MM.1S (cell line): ENCODE results near the gene TM9SF4.

Source experiments
- DNase-seq: peaks from one replicate; pipeline ENCODE4 v3.0.0-alpha.2; 2015
- H2AFZ ChIP-seq: fragments of 300-600 bp; sonication (generic); 2 replicates; pipeline ENCODE4 v1.6.0; 2016; ENCODE audit warnings: antibody characterized with exemption, low read length
- H3F3A ChIP-seq: fragments of 300-600 bp; sonication (generic); 2 replicates; pipeline ENCODE4 v1.6.1; 2016; ENCODE audit warnings: mild to moderate bottlenecking, antibody characterized with exemption, low read length, moderate library complexity, mixed read lengths; ENCODE audit not compliant: insufficient read depth
- H3K27ac ChIP-seq: fragments of 300-600 bp; sonication (generic); 2 replicates; pipeline ENCODE4 v1.5.1; 2016; ENCODE audit warnings: mild to moderate bottlenecking, low read length
- H3K27me3 ChIP-seq: fragments of 300-600 bp; sonication (generic); replicated peaks from 2 replicates; pipeline ENCODE4 v1.6.0; 2016; ENCODE audit warnings: low read length; ENCODE audit not compliant: insufficient read depth
- H3K36me3 ChIP-seq: fragments of 300-600 bp; sonication (generic); replicated peaks from 2 replicates; pipeline ENCODE4 v1.6.1; 2016; ENCODE audit warnings: mild to moderate bottlenecking, low read length, mixed read lengths; ENCODE audit not compliant: insufficient read depth
- H3K4me1 ChIP-seq: fragments of 300-600 bp; sonication (generic); 2 replicates; pipeline ENCODE4 v1.6.1; 2016; ENCODE audit warnings: low read length, mixed read lengths
- H3K4me2 ChIP-seq: fragments of 300-600 bp; sonication (generic); 2 replicates; pipeline ENCODE4 v1.6.0; 2016; ENCODE audit warnings: low read depth, low read length
- H3K4me3 ChIP-seq: fragments of 300-600 bp; sonication (generic); 2 replicates; pipeline ENCODE4 v1.5.1; 2016; ENCODE audit warnings: low read length, mixed read lengths
- H3K79me2 ChIP-seq: fragments of 300-600 bp; sonication (generic); 2 replicates; pipeline ENCODE4 v1.6.1; 2016; ENCODE audit warnings: mixed run types, low read length, mixed read lengths
- H3K9ac ChIP-seq: fragments of 300-600 bp; sonication (generic); 2 replicates; pipeline ENCODE4 v1.6.1; 2016; ENCODE audit warnings: low read length, mixed read lengths
- H3K9me2 ChIP-seq: fragments of 300-600 bp; sonication (generic); replicated peaks from 2 replicates; pipeline ENCODE4 v1.6.1; 2016; ENCODE audit warnings: mild to moderate bottlenecking, low read length, mixed read lengths; ENCODE audit not compliant: insufficient read depth
- H3K9me3 ChIP-seq: fragments of 300-600 bp; sonication (generic); replicated peaks from 2 replicates; pipeline ENCODE4 v1.6.1; 2016; ENCODE audit warnings: mild to moderate bottlenecking, low read length, mixed read lengths; ENCODE audit not compliant: insufficient read depth
- H4K20me1 ChIP-seq: fragments of 300-600 bp; sonication (generic); 2 replicates; pipeline ENCODE4 v1.6.1; 2016; ENCODE audit warnings: mild to moderate bottlenecking, low read length, moderate library complexity, mixed read lengths; ENCODE audit not compliant: insufficient read depth
- EZH2 ChIP-seq: fragments of 300-600 bp; sonication (generic); optimal IDR thresholded peaks from 2 replicates; pipeline ENCODE3; 2017; ENCODE audit warnings: low read depth, mild to moderate bottlenecking, antibody characterized with exemption, low read length, mixed read lengths
- EZH2phosphoT487 ChIP-seq: fragments of 300-600 bp; sonication (generic); IDR thresholded peaks from 2 replicates; pipeline ENCODE4 v1.6.1; 2018; ENCODE audit warnings: antibody characterized with exemption, low read length
- TF ChIP-seq, protein P1 (sequence below): fragments of 300-600 bp; sonication (generic); IDR thresholded peaks from 2 replicates; pipeline ENCODE4 v1.5.1; 2016; ENCODE audit warnings: antibody characterized with exemption, low read length, mixed read lengths

TM9SF4 gene

DNA sequence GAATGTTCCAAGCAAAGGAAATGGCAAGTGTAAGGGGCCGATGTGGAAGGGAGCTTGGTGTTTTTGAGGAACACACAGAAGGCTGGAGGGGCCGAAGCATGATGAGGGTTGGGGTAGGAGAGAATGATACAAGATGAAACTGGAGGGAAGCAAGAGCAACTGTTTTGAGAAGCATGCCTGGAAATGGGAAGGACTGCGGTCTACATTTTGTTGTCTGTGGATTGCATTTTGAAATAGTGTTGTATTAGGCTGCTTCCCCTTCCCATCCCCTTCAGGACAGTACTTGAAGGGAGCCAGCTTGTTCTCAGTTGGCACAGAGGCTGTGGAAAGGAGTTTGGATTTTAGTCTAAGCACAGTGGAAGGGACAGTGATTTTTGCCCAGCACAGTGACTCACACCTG is 2.2 kb downstream of the TM9SF4 start:
- Histone ChIP-seq H2AFZ (no peak overlapping the region), H3F3A (peaks cover 7% of the 10 kb centered on the region), H4K20me1 (peaks cover 12% of the 10 kb centered on the region; the same call in 1 of the 2 replicates), H3K27me3 (no peaks in the 10 kb centered on the region), H3K9me2 (no peaks in the 10 kb centered on the region), H3K36me3 (no peaks in the 10 kb centered on the region), H3K27ac (no peak overlapping the region), H3K9ac (no peak overlapping the region), H3K4me3 (no peak overlapping the region), H3K4me2 (no peak overlapping the region), H3K4me1 (peaks cover 13% of the 10 kb centered on the region), H3K79me2 (peaks cover 73% of the 10 kb centered on the region), H3K9me3 (no peaks in the 10 kb centered on the region)
- TF ChIP-seq, protein P1, sequence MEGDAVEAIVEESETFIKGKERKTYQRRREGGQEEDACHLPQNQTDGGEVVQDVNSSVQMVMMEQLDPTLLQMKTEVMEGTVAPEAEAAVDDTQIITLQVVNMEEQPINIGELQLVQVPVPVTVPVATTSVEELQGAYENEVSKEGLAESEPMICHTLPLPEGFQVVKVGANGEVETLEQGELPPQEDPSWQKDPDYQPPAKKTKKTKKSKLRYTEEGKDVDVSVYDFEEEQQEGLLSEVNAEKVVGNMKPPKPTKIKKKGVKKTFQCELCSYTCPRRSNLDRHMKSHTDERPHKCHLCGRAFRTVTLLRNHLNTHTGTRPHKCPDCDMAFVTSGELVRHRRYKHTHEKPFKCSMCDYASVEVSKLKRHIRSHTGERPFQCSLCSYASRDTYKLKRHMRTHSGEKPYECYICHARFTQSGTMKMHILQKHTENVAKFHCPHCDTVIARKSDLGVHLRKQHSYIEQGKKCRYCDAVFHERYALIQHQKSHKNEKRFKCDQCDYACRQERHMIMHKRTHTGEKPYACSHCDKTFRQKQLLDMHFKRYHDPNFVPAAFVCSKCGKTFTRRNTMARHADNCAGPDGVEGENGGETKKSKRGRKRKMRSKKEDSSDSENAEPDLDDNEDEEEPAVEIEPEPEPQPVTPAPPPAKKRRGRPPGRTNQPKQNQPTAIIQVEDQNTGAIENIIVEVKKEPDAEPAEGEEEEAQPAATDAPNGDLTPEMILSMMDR, result no peak
- TF ChIP-seq EZH2 (no peak), EZH2phosphoT487 (no peak)
- DNase-seq, result no peak

DNA sequence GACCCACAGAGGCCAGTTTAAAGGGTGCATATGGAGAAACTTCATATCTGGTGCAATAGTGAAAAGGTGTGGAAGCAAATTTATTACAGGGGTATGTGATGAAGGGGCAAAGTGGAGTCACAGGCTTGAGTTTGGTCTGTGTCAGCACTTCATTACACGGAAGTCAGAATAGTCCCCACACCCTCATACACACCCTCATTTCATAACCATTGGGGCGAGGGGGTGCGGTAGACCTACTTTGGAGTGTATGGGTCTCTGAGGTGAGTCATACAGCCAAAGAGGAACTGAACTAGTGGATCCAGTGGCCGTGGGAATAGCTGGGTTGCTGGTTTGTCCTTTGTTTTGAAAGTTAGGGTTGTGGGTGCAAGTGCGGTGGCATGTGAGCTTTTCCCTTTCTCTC is 3.3 kb downstream of the TM9SF4 start:
- no peaks in the 10 kb centered on the region for H3K27me3 ChIP-seq
- TF ChIP-seq EZH2phosphoT487, result no peak
- TF ChIP-seq, protein P1, result no peak
- no peak for TF ChIP-seq EZH2
- peaks cover 84% of the 10 kb centered on the region for H3K79me2 ChIP-seq
- H3K9ac ChIP-seq, result no peak overlapping the region
- H3K27ac ChIP-seq, result no peak overlapping the region
- no peaks in the 10 kb centered on the region for H3K9me3 ChIP-seq
- peaks cover 12% of the 10 kb centered on the region; the same call in 1 of the 2 replicates for H4K20me1 ChIP-seq
- H3K9me2 ChIP-seq, result no peaks in the 10 kb centered on the region
- no peaks in the 10 kb centered on the region for H3K36me3 ChIP-seq
- H2AFZ ChIP-seq, result no peak overlapping the region
- no peak for DNase-seq
- H3K4me1 ChIP-seq, result peaks cover 13% of the 10 kb centered on the region
- H3F3A ChIP-seq, result peaks cover 7% of the 10 kb centered on the region
- H3K4me2 ChIP-seq, result no peak overlapping the region
- H3K4me3 ChIP-seq, result no peak overlapping the region

DNA sequence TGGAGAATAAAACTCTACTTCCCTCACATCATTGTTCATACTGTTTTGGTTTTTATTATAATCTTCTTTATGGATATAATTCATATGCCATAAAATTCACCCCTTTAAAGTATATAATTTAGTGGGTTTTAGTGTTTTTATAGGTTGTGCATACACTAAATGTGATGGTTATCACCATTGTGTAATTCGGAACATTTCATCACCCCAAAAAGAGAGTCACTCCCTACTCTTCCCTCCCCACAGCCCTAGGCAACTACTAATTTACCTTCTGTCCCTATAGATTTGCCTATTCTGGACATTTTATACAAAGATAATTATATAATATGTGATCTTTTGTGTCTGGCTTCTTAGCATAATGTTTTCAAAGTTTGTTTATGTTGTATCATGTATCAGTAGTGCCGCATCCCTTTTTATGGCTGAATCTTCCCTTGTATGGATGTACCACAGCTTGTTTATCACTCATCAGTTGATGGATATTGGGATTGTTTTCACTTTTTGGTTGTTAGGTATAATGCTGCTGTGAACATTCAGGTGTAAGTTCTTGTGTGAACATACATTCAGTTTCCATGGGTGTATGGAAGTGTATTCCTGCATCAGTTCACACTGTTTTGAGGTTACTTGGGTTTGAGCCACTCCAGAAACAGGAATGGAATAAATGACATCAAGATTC is 4.2 kb downstream of the TM9SF4 start:
- Histone ChIP-seq H3K9me2 (no peaks in the 10 kb centered on the region), H3K79me2 (peaks cover 91% of the 10 kb centered on the region), H3K36me3 (no peaks in the 10 kb centered on the region), H3K4me3 (no peak overlapping the region), H2AFZ (no peak overlapping the region), H3K4me1 (peaks cover 13% of the 10 kb centered on the region), H3K27ac (no peak overlapping the region), H3K4me2 (no peak overlapping the region), H3K9me3 (no peaks in the 10 kb centered on the region), H3F3A (peaks cover 7% of the 10 kb centered on the region), H3K27me3 (no peaks in the 10 kb centered on the region), H4K20me1 (peaks cover 12% of the 10 kb centered on the region; the same call in 1 of the 2 replicates), H3K9ac (no peak overlapping the region)
- TF ChIP-seq, protein P1, result no peak
- no peak for TF ChIP-seq EZH2
- no peak for TF ChIP-seq EZH2phosphoT487
- DNase-seq, result no peak
